Activated CD8-positive, alpha-beta memory T cell treated with anti-CD3 and anti-CD28 coated beads, Interleukin-2, amount 50 U/mL, for 24 hours (primary cell): ENCODE results near the gene LPAR2.

Experiments
- DNase-seq: peaks from one replicate; pipeline ENCODE4 v3.0.0-alpha.2; 2020; ENCODE audit errors: extremely low read depth

The LPAR2 gene

GRCh38 chr19:19653597-19654147 is 25.7 kb upstream of the LPAR2 start:
- DNase-seq: no peak

- no peak for DNase-seq
Measured at GRCh38 chr19:19652482-19653295, 24.7 kb upstream of the LPAR2 start.

GRCh38 chr19:19651076-19651475 is 23.1 kb upstream of the LPAR2 start:
- DNase-seq: no peak

GRCh38 chr19:19650331-19650730 is 22.3 kb upstream of the LPAR2 start:
- DNase-seq: no peak

GRCh38 chr19:19649580-19649995 is 21.6 kb upstream of the LPAR2 start:
- DNase-seq: no peak

GRCh38 chr19:19649155-19649554 is 21.1 kb upstream of the LPAR2 start:
- DNase-seq: no peak

- no peak for DNase-seq
Measured at GRCh38 chr19:19647037-19647835, 19.2 kb upstream of the LPAR2 start.

- DNase-seq: no peak
Measured at GRCh38 chr19:19645233-19645870, 17.3 kb upstream of the LPAR2 start.

- DNase-seq: no peak
Measured at GRCh38 chr19:19644054-19644388, 16.0 kb upstream of the LPAR2 start.

- peak; percentile 67 for DNase-seq
Measured at GRCh38 chr19:19643158-19644053, 15.4 kb upstream of the LPAR2 start, which contains the start of gene GMIP. Gene GMIP, minus strand, starts transcription at chr19:19643657. Its CDS starts 128 bp downstream, at chr19:19643529.

GRCh38 chr19:19642506-19643157 is 14.6 kb upstream of the LPAR2 start:
- DNase-seq: no peak

GRCh38 chr19:19637523-19638251 is 9.7 kb upstream of the LPAR2 start:
- no peak for DNase-seq

- no peak for DNase-seq
Measured at GRCh38 chr19:19637186-19637522, 9.1 kb upstream of the LPAR2 start.

- DNase-seq: no peak
Measured at GRCh38 chr19:19636573-19637185, 8.7 kb upstream of the LPAR2 start.

GRCh38 chr19:19635313-19635702 is 7.3 kb upstream of the LPAR2 start:
- no peak for DNase-seq

GRCh38 chr19:19634516-19635312 is 6.7 kb upstream of the LPAR2 start:
- DNase-seq: no peak

- DNase-seq: no peak
Measured at GRCh38 chr19:19633711-19634515, 5.9 kb upstream of the LPAR2 start.

- no peak for DNase-seq
Measured at GRCh38 chr19:19632661-19633060, 4.6 kb upstream of the LPAR2 start.
